HG02571 (cell line): ENCODE results near the gene THOC6.

ENCODE experiments used
- ATAC-seq: cut with Tn5 transposase; IDR thresholded peaks from one replicate; pipeline ENCODE4 v1.9.1; 2021; ENCODE audit warnings: mild to moderate bottlenecking, moderate library complexity; ENCODE audit not compliant: unreplicated experiment

Gene THOC6

DNA sequence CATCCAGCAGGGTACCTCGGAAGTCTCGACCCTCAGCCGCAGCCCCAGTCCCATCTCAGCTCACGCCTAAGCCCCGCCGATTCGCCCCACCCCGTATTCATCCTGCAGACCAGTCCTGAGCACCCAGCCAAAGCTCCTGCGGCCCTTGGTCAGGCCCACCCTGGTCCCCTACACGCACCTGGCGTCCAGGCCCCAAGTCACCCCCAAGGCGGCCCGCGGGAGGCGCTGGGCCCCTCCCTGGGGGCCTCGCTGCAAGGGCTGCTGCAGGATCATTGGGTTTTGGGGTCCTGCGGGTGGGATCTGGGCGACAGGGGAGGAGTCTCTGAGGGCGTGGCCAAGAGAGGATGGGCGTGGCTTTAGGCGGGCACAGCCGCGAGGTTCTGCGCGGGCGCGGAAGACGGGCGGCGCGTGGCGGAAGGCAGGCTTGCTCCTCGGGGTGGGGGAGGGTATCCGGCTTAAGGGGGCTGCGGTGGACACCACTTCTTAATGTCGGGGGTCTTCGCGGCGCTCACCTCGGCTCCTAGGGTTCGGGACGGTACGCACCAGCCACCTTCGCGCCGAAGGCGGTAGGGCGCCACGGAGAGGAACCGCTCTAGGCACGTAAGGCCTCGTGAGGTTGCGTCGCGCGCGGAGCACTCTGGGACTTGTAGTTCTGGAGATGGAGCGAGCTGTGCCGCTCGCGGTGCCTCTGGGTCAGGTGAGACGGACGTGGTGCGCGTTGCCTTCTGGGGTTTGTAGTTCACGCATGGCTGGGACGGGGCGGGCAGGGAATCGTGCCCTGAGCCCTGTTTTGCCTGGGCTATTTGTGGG lies at the start of gene THOC6, which contains the start of gene HCFC1R1:
THOC6 (plus strand) TSS at position 367 of the 810 bp plus-strand sequence; CDS start at position 659, 292 bp downstream.
HCFC1R1 (minus strand) TSS at position 274 of the 810 bp plus-strand sequence; CDS start at position 273, 1 bp downstream.
- peak; percentile 65 for ATAC-seq

DNA sequence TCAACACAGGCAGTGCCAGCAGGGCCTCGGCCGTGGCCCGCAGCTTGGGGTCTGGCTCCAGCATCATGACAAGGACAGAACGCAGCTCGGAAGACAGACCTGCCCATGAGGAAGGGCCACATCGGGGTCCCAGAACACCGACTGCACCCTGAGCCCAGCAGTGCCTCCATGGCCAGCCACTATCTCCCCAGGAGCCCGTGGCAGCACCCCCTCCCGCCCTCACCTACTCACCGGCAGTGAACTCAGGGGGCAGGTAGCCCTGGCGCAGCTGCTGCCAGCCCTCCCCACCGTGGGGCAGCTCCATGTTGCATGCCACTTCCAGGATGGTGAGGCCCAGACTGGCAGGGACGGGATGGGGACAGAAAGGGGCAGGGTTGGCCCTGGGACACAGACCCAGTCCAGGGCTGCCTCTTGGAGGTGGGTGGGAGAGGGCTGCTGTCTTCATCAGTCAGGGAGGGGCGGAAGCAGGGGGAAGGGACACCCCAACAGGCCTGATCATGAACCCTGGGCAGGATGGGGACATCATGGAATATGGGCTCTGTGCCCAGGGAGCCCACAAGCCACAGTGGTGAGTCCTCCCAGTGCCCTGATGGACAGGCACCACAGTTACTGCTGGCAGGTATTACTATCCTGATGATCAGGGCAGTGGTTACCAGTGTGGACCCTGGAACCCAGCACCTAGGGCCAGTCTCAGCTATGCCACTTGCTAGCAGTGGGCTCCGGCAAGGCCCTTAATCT lies 49.3 kb upstream of the THOC6 start:
- no peak for ATAC-seq

DNA sequence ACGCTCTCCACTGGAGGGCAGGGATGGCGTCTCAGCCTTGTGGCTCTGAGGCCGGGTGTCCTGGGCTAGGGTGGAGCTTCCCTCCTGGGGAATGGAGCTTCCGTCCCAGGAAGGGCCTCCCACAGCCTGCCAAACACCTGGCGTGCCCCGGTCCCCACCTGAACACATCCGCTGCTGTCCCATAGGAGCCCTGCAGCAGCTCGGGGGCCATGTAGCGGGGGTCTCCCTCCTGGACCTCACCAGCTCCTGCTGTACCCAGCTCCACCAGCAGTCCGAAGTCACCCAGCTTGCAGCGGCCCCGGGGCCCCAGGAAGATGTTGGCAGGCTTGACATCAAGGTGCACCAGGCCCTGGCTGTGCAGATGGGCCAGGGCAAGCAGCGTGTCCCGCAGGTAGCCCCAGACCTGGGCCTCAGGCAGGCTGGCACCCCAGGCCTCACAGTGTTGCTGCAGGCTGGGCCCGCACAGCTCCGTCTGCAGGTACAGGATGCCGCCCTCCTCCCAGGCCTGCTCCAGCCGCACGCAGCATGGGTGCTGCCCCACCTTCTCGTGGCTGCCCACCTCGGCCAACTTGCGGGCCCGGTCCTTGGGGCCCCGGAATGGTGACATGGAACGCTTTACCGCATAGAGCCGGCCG lies 48.6 kb upstream of the THOC6 start:
- ATAC-seq, result no peak

DNA sequence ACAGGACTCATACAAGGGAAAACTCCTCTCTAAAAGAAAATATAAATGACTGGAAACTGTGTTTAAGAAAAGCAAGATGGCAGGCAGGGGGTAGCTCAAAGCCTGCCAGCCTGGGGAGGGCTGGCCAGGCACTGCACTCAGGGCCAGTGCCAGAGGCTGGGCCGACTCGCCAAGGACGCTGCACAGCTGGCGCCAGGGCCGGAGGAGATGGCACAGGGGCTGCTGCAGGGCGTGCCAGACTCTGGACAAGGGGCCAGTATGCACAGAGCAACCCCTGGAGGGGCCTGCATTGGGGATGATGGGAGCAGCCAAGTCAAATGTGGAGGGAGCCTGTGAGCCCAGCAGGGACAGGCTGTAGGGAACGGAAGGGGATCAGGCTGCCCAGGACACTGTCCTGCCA lies 47.6 kb upstream of the THOC6 start:
- ATAC-seq, result no peak

DNA sequence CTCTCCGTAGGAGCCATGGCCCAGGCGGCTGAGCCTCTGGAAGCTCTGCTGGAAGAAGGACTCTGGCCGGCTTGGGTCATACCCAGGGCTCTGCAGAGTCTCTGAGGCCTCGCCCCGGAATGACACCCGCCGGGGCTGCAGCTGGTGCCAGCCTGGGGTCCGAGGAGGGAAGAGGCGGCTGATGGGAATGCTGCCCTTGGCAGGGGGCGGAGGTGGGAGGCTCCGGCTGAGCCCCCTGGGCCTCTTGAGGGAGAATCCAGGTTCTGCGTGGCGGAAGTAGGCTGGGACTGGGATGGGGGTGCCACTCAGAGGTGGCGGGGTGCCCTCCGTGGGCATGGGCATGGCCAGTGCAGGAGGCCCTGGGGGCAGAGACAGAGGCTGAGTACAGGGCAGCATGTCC lies 47.2 kb upstream of the THOC6 start:
- no peak for ATAC-seq

DNA sequence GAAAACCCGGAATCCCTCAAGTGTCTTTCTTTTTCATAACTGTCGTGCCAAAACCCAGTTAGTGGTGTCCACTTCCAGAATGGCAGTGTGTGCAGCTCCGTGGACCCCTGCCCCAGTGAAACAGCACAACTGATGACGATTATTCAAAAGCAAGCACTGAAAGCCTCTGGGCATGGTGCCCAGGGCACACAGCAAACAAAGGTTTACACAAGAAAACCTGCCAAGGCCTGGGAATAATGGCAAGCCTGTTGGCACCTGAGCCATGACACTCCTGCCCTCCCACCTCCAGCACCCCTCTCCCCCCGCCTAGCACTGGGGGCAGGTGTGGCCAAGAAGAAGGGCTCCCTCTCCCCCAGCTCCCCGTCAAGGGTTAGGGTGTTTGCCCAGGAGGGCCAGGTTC lies 46.4 kb upstream of the THOC6 start:
- ATAC-seq, result no peak

DNA sequence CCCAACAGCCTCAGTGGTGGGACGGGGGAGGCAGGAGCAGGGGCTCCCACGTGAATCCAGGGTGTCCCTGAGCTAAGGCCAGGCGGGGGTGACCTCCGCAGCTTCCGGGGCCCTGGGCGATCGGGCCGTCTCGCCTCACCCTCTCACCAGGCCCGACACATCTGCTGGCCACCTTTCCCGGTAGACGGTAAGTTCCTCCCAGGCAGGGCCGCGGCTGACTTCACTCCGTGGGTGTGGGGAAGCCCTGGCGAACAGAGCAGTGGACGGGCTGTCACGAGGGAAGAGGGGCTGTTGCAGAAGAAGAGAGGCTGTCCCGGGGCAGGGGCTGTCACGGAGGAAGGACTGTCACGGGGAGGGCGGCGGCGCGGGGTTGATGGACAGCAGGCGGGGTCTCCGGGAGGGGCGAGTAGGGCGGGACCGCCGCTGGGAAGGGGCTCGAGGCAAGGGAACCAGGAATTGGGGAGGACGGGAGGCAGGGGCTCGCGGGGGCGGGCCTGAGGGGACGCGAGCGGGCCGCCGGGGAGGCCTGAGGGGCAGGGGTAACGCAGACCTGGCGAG lies 44.1 kb upstream of the THOC6 start:
- ATAC-seq, result no peak

DNA sequence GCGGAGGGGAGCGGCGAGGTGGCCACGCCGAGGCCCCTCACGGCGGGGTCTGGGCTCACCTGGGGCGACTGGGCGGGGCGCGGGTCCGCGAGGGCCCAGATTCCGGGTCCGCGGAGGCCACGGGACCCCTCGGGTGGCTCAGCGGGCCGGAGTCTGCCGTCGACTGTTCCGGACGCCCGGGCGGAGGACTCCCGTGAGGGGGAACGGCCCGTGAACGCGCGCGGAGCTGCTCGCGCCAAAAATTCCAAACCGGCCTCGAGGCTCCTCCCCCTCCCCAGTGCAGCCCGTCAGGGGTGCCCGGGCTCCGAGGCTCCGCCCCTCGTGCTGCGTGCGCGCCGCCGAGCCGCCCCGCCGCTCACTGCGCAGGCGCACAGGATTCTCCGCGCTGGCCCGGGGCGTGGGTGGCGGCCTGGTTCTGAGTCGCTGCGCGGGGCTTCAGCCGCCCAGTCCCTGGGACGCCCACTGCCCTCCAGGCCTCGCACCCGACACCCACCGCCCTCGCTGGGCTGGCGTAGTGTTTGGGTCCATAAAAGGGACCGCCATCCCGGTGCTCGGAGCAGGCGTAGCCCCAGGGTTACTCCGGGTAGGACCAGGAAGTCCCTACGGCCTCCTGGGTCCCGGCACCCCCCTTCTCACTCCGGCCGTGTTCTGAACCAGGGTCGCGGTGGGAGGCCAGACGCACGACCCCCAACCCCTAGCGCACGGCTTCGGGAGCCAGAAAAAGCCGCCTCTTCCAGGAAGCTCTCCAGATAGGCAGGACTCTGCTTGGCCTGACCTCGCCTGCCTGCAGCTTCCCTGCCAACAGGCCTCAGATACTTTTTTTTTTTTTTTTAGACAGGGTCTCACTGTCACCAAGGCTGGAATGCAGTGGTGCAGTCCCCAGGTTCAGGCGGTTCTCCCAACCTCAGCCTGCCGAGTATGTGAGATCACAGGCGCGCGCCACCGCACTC lies 43.3 kb upstream of the THOC6 start, which contains the start of gene PKMYT1:
PKMYT1 (minus strand) TSS at position 220 of the 950 bp plus-strand sequence. CDS start 789 bp downstream, outside the sequence.
- ATAC-seq, result peak; percentile 70

DNA sequence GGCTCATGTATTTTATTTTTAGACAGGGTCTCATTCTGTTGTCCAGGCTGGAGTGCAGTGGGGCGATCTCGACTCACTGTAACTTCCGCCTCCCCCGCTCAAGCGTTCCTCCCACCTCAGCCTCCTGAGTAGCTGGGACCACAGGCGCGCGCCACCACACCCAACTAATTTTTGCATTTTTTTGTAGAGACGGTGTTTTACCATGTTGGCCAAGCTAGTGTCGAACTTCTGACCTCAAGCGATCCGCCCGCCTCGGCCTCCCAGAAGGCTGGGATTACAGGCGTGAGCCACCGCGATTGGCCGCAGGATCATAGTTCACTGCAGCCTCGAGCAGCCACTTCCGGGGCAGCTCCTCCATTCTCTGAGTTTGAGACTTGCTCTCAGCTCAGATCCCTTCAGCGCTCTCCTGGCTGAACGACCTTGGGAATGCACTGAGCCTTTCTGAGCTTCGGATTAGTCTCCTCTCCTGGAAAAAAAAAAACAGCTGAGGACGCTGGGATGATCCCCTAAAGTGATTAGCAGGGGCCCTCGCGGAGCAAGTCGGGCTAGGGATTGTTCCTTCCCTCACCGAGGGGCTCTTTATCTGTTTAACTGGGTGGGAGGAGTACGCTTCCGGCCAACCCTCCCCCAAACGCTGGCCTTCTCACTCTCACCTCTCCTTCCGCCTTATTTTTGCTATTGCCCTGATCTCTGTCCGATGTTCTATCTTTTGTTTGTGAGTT lies 42.5 kb upstream of the THOC6 start:
- ATAC-seq, result no peak

DNA sequence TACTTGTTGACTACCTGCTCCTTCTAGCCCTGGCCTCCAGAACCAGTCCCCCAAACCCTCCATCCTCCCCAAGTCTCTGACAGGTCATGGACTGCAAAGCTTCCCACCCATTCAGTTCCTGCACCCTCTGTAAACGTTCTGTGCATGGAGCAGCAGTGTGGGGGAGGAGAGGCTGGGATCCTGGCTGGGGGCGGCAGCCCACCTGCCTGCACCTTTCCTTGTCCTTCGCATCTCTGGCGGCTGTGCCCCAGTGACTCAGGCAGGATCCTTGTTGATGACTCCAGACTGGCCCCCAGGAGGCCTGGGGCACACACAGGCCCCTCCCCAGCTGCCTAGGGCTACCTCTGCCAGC lies 42.0 kb upstream of the THOC6 start:
- no peak for ATAC-seq

DNA sequence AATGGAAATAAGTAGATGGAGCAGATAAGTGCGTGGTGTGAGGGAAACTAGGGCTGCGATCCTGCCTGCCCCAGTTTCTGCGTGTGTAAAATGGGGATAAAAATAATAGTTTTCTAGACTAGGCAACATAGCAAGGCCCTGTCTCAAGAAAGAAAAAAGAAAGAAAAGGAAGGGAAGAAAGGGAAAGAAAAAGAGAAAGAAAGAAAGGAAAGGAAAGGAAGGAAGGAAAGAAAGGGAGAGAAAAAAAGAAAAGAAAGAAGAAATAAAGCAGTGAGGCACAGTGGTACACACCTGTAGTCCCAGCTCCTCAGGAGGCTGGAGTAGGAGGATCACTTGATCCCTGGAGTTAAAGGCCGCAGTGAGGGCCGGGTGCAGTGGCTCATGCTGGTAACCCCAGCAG lies 41.4 kb upstream of the THOC6 start:
- no peak for ATAC-seq

DNA sequence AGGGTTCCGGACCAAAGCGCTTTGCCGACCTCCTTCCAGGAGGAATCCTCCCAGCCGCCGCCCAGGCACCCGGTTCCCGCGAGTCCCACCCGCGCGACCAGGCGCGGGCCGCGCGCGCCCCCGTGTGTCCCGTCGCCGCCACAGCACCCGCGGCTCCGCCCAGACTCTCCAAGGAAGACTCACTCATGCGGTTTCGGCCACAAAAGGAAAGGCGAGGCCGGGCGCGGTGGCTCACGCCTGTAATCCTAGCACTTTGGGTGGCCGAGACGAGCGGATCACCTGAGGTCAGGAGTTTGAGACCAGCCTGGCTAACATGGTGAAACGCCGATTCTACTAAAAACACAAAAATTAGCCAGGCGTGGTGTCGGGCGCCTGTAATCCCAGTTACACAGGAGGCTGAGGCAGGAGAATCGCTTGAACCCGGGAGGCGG lies 40.1 kb upstream of the THOC6 start:
- no peak for ATAC-seq

DNA sequence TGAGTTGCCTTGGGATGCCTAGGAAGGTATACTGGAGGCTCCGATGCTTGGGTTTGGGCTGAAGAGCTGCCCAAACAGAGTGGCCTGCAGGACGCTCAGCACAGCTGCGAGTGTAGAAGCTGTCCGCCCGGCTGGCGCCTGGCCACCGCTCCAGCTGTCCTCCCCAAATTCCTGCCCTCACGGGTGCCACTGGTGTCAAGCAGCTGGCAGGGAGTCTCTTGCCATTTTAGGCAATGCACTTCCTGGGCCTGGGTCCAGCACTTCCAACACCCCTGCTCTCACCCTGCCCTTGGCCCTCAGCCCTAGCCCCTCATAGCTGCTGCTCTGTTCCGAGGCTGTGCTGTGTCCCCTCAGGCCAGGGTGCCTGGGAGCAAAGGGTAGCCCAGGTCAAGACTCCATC lies 38.4 kb upstream of the THOC6 start:
- no peak for ATAC-seq

DNA sequence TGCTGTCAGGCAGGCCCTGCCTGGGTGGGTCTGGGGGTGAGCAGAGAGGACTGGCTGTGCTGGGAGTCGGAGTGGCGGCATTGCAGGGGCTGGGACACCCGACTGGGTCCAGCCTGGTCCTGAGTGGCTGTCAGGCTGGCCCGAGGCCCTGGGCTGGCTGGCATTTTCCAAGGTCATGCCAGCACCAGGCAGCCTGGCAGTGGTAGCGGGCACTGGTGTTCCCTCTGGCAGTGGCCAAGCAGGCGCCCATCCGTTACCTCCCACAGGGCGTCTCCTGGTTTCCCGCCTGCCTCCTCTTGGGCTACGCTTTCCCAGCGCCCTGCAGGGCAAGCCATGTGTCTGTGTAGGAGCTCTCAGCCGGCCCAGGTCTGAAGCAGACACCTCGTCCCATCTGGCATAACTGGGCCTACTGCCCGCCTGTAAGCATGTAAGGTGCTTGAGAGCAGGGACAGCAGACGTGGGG lies 37.9 kb upstream of the THOC6 start:
- ATAC-seq, result no peak

DNA sequence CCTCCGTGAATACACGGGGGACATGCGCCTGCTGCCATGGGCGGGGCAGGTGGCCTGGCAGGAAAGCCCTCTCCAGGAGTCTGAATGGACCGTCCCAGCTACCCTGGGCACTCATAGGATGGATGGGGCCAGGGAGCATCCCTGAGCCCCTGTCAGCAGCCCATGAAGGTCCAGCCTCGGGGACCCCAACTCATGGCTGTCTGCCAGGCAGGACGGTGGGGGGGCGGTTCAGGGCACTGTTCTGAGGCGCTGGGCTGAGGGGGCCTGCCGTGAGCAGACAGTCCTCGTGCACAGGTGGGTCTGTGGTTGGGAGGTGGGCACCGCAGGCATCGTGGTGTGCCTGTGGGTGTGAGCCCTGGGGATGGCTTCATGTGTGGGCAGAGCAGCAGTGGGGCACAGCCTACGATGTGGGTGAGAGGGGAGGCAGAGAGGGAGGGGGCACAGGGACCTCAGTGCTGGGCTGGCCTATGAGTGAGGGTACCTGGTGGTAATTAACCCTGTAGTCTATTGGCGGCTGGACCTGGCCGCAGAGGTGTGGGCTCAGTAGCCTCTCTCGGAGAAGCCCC lies 37.1 kb upstream of the THOC6 start:
- no peak for ATAC-seq

DNA sequence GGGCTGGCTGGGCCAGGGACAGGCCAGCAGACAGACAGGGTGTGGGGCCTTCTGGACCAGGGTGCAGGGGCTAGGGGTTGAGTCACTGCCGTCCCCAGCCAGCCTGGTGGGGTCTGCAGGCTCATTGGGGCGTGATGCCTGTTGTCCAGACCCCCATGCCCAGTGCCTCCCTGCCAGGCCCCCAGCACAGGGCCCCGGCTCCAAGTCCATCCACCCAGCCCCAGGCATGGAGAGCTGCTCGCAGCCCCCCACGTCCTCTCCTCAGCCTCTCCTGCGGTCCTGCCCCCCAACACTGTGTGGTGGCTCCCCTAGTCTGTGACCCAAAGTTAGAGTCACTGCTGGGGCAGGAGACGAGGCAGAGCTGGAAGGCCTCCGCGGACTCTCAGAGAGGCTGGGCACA lies 36.5 kb upstream of the THOC6 start:
- ATAC-seq, result no peak

DNA sequence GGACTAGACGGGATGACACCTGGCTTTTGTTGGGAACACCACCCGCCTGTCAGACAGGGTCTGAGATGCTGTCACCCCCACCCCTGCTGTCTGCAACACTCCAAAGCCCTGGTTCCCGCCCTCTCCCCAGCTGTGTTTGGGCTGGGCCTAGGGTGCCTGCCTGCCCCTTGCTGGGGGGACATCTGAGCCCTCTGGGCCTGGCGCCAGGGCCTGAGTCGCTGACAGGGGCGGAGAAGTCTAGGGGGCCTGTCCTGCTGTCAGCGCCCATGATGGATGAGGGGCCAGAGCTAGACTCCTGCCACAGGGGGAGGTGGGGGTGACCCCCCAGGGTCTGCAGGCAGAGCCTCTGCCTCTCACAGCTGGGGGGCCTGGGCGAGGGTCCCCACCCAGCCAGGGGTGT lies 36.0 kb upstream of the THOC6 start:
- no peak for ATAC-seq

DNA sequence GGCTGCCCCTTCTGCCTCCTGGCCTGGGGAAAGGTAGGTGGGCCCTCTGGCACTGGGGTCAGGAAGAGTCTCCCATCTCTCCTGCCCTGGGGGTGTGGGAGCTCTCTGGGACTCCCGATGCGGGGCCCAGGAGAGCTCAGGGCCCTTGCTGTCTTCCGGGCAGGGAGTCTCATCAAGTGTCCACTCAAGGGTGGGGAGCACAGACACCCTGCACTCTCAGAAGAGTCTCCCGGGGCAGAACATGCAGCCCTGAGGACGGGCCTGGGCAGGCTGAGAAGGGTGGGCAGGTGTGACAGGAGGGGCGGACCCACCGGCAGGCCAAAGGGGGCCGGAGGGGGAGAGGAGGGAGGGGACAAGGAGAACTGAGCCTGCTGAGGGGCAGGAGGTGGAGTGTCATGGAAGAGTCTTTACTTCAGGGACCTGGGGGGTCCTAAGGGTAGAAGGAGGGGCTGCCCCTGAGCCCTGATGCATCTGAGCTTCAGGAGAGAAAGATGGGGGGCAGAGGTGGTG lies 35.2 kb upstream of the THOC6 start:
- ATAC-seq, result no peak

DNA sequence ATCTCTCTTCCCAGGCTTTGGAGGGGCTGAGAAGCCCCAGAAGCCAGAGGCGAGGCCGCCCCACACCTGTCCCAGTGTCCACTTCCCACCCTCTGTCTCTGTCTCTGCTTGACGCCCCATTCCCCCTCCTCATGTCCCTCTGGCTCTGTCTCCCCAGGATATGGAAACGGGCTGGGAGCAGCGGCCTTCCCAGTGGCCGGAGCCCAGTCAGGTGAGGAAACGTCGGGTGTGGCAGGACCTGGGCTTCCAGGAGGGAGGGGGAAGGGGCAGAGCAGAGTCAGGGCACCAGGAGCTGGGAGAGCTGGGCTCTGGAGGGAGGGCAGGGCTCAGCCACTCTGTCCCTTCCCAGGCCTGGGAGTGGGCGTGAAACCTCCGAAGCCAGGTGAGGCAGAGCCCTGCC lies 32.9 kb upstream of the THOC6 start:
- no peak for ATAC-seq
